Cardiac muscle cell (in vitro differentiated cells and primary cell): ENCODE measurements around the gene ISCA2. TPM values are rescaled to one million over a fixed set of nuclear protein-coding genes. Genes with fewer than 3 reads are reported as not detected.

ENCODE experiments used
- DNase-seq, 2 donors: peaks; one replicate each; pipeline versions ENCODE4 v3.0.0 to v3.0.0-alpha.2; 2010 to 2017; ENCODE audit warnings: low read depth in 1 of 2, low spot score in 1 of 2
- H3K27ac ChIP-seq: fragments of 200-600 bp; sonication (generic); 2 replicates; pipeline ENCODE4 v1.5.1; 2016
- H3K27me3 ChIP-seq: fragments of 200-600 bp; sonication (generic); 2 replicates; pipeline ENCODE4 v1.6.0; 2016; ENCODE audit warnings: control low read depth
- H3K36me3 ChIP-seq: fragments of 200-600 bp; sonication (generic); 2 replicates; pipeline ENCODE4 v1.5.1; 2016; ENCODE audit warnings: control low read depth
- H3K4me1 ChIP-seq: fragments of 200-600 bp; sonication (generic); 2 replicates; pipeline ENCODE4 v1.8.1; 2017; ENCODE audit warnings: low read depth, mild to moderate bottlenecking, mixed run types
- H3K4me3 ChIP-seq: fragments of 200-600 bp; sonication (generic); 2 replicates; pipeline ENCODE4 v1.5.1; 2016; ENCODE audit warnings: mild to moderate bottlenecking
- H3K9me3 ChIP-seq: fragments of 200-600 bp; sonication (generic); 2 replicates; pipeline ENCODE4 v1.5.1; 2017; ENCODE audit warnings: low read depth, mild to moderate bottlenecking, control low read depth
- polyA plus RNA-seq: library from polyadenylated mRNA; unstranded; fragments of >200 nt; fragmentation: Nextera tagmentation; extraction: Ambion mirVana; gene quantifications from 2 replicates; pipeline ENCODE4 v1.2.1, GENCODE V29; 2016
- total RNA-seq: library from RNA; depleted of rRNA; stranded (reverse); fragments of >200 nt; gene quantifications from 2 replicates; pipeline ENCODE4 v1.2.3, GENCODE V29; 2016
- TF ChIP-seq, protein P1 (sequence below): IDR thresholded peaks from 2 replicates; pipeline ENCODE4 v1.5.1; 2012; ENCODE audit warnings: low read depth, mild to moderate bottlenecking, low read length

ISCA2 gene
- total and polyA plus RNA-seq, 2 experiments from 2014 or later, result 26.5 to 141 TPM

DNA sequence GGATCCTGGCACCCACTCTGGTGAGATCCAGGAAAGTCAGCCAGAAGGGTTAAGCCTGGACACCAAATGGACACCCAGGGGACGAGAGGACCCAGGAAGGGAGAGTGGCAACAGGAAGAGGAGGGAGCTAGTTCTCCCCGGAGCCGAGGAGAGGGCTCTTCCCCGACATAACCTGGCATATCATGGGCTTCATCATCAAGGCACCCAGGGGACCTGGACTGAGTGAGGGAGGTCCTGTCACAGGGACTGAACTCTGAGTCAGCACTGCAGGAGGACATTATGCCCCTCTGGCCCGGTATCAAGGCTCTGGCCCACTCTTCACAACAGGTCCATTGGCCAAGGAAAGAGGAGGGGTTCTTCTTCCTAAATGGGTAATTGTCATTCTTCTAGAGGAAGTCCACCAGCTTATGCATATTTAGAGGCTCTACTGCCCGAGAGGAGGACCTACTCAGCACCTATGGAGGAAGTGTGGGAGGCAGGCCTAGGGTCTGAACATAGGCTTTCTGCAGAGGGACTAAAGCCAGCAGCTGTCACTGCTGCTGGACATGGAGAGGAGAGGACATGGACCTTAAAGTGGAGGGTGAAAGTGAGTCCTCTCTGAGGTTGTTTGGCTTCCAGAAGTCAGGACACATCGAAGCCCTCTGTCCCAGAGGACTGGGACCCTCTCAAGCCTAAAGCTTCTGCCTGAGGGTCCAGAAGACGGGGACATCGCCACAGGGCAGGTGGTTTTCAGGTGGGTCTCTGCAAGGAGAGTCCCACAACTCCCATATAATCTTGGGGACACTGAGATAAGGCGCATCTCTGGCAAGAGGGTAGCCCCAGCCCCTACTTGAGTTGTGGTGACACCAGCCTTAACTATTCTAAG lies 18.6 kb downstream of the ISCA2 start:
- no peak for DNase-seq
- Histone ChIP-seq H3K9me3 (no peaks in the 10 kb centered on the region), H3K4me1 (peaks cover 18% of the 10 kb centered on the region), H3K36me3 (no peaks in the 10 kb centered on the region), H3K27ac (no peak overlapping the region), H3K27me3 (no peaks in the 10 kb centered on the region), H3K4me3 (no peak overlapping the region)
- TF ChIP-seq, protein P1, sequence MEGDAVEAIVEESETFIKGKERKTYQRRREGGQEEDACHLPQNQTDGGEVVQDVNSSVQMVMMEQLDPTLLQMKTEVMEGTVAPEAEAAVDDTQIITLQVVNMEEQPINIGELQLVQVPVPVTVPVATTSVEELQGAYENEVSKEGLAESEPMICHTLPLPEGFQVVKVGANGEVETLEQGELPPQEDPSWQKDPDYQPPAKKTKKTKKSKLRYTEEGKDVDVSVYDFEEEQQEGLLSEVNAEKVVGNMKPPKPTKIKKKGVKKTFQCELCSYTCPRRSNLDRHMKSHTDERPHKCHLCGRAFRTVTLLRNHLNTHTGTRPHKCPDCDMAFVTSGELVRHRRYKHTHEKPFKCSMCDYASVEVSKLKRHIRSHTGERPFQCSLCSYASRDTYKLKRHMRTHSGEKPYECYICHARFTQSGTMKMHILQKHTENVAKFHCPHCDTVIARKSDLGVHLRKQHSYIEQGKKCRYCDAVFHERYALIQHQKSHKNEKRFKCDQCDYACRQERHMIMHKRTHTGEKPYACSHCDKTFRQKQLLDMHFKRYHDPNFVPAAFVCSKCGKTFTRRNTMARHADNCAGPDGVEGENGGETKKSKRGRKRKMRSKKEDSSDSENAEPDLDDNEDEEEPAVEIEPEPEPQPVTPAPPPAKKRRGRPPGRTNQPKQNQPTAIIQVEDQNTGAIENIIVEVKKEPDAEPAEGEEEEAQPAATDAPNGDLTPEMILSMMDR, result no peak

DNA sequence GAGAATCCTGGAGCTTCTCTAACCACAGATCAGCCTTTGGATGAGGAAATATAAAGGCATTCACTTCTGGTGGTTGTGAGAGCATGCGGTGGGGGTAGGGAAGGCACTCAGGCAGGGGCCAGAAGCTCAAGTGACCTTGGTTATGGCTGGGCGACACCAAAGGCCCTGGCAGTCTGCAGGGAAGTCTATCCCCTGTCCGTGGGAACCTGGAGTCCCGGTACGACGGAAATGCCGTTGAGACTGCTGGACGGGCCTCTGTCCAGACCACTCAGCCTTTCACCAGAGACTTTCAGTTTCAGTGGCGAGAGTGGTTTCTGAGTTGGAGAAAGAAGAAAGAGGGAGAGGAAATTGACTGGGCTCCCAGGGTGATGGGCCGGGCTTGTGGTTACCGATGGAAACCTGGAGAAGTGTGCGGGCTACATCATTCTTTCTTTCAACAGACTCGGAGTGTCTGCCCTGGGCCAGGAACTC lies 20.9 kb downstream of the ISCA2 start:
- Histone ChIP-seq H3K4me1 (peaks cover 14% of the 10 kb centered on the region), H3K36me3 (no peaks in the 10 kb centered on the region), H3K27ac (no peak overlapping the region), H3K4me3 (no peak overlapping the region), H3K27me3 (no peaks in the 10 kb centered on the region), H3K9me3 (no peaks in the 10 kb centered on the region)
- peak in 1 of 2 donors; percentile 78 for DNase-seq
- TF ChIP-seq, protein P1, result no peak

DNA sequence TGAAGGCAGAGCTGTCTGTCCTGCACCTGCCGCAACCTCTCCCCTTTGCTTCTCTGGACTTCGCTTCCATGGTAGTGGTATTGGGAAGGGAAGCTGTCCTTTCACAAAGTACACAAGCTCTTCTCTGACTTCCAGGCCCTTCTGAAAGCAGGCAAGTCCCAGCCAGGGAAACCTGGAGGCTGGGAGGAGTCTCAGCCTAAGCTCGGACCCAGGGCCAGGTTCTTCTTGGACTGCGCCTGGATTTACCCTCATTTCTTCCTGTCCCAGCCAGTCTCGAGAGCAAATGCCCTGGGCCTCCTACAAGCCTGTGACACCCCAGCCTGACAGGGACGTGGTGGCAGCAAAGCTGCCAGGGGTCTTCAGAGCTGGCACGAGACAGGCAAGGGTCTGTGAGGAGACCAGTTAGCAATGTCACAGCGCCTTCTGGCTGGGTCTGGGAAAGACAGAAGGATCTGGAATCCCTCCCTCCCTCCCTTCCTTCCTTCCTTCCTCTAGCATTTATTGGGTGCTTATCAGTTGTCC lies 22.4 kb downstream of the ISCA2 start:
- Histone ChIP-seq H3K9me3 (no peaks in the 10 kb centered on the region), H3K4me1 (peaks cover 4% of the 10 kb centered on the region), H3K27me3 (no peaks in the 10 kb centered on the region), H3K4me3 (no peak overlapping the region), H3K27ac (no peak overlapping the region), H3K36me3 (no peaks in the 10 kb centered on the region)
- DNase-seq, result no peak
- TF ChIP-seq, protein P1, result no peak

DNA sequence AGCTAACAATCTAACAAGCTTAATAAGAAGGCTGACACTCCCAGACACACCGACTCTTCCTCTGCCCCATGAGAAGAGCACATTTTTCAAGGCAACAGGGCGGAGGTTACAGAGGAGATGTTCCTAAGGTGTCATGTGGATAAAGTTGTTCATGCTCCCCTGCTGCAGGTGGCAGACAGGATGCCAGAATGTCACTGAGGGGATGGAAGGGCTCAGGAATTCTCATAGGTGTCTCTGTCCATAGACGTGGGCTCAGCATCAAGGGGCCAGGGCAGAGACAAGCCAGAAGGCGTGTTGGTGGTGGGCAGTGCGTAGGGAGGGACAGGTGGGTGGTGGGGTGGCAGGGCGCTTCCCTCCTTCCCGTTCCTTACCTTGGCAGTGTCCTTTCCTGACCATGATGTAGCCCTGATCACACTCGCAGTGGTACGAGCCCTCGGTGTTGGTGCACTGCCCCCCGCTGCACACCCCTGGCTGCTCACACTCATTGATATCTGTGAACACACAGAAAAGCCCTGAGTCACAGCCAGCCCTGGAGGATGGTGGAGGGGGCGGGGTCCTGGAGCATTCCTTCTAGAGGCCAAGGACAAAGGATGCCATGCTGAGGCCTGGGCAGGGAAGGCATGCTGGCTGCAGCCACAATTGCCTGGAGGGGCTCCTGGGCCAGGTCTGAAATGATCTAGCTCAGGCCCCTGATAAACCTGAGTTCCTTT lies 23.0 kb downstream of the ISCA2 start:
- TF ChIP-seq, protein P1, result no peak
- no peaks in the 10 kb centered on the region for H3K4me1 ChIP-seq
- no peaks in the 10 kb centered on the region for H3K9me3 ChIP-seq
- no peaks in the 10 kb centered on the region for H3K27me3 ChIP-seq
- no peak overlapping the region for H3K27ac ChIP-seq
- DNase-seq, result no peak
- no peak overlapping the region for H3K4me3 ChIP-seq
- no peaks in the 10 kb centered on the region for H3K36me3 ChIP-seq

DNA sequence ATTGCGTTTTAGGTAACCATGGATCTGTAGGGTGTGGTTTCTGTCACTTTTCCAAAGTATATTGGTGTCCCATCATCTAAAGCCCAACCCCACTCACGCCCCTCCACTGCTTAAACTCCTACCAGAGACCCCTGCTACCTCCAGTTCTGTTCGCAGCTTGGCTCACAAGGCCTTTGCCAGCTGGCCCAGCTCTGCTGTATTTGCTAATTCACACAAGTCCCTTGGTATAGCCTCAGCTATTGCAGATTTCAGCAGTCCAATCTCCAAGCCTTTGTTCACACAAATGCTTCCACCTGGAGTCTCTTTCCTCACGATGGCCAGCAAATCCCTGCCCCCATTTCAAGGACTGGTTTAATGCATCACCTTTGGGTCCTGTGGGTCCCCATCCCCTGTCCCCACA lies 24.2 kb downstream of the ISCA2 start:
- no peaks in the 10 kb centered on the region for H3K36me3 ChIP-seq
- TF ChIP-seq, protein P1, result no peak
- H3K27me3 ChIP-seq, result no peaks in the 10 kb centered on the region
- DNase-seq, result no peak
- H3K9me3 ChIP-seq, result no peaks in the 10 kb centered on the region
- no peaks in the 10 kb centered on the region for H3K4me1 ChIP-seq
- H3K27ac ChIP-seq, result no peak overlapping the region
- H3K4me3 ChIP-seq, result no peak overlapping the region
